ENCODE measurements around the gene PRSS1. TPM values are rescaled to one million over a fixed set of nuclear protein-coding genes. Genes with fewer than 3 reads are reported as not detected.
"Not testable (repeated sequence)": the region's sequence is repeated elsewhere in the genome, so short reads cannot be mapped to it uniquely, and the experiment has no call there.

Gene PRSS1
- total RNA-seq, 1 experiment from 2014 or later, result not detected

DNA sequence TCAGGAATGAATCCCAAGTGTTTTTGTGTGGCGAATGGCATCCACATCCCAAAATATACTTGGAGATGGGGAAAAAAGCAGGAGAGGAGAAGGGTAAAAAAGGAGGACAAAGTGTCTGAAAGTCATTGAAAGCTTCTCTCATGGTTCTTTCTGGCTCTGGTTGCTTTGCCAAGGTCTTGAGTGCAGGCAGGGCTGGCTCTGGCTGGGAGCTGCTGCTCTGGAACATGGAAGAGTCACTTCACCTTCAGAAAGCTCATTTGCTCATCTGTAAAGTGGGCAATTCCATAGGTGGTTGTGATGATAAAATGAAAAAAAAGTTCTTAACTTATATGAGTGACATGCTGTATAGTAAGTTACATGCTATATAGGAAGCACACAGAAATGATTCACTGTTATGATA lies 18.6 kb downstream of the PRSS1 start:
- no peaks in the 10 kb centered on the region for H3K9me3 ChIP-seq (ENCODE audit: low read depth, low read length, poor library complexity, severe bottlenecking)
- ChIA-PET CTCF (no interaction called here), POLR2A (ENCODE audit: low non-redundant PET) (no interaction called here)
- no TSS peak for BruUV-seq (replicated peaks)
- no peak for TF ChIP-seq EZH2 (IDR thresholded peaks at IDR 0.05; ENCODE audit: borderline replicate concordance, low read depth, low read length, poor library complexity, severe bottlenecking)
- TF ChIP-seq, protein P1, sequence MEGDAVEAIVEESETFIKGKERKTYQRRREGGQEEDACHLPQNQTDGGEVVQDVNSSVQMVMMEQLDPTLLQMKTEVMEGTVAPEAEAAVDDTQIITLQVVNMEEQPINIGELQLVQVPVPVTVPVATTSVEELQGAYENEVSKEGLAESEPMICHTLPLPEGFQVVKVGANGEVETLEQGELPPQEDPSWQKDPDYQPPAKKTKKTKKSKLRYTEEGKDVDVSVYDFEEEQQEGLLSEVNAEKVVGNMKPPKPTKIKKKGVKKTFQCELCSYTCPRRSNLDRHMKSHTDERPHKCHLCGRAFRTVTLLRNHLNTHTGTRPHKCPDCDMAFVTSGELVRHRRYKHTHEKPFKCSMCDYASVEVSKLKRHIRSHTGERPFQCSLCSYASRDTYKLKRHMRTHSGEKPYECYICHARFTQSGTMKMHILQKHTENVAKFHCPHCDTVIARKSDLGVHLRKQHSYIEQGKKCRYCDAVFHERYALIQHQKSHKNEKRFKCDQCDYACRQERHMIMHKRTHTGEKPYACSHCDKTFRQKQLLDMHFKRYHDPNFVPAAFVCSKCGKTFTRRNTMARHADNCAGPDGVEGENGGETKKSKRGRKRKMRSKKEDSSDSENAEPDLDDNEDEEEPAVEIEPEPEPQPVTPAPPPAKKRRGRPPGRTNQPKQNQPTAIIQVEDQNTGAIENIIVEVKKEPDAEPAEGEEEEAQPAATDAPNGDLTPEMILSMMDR (conservative IDR thresholded peaks at IDR 0.05; ENCODE audit: low read depth, low read length), result no peak
- H3K27ac ChIP-seq (ENCODE audit: low read depth, low read length, poor library complexity, severe bottlenecking), result no peak overlapping the region
- no peaks in the 10 kb centered on the region for H3K4me1 ChIP-seq (ENCODE audit: insufficient read depth, low read length, poor library complexity, severe bottlenecking)
- no peak overlapping the region for H3K4me3 ChIP-seq (ENCODE audit: low read depth, low read length, poor library complexity, severe bottlenecking)
- H3K36me3 ChIP-seq (ENCODE audit: insufficient read depth, low read length, poor library complexity, severe bottlenecking), result no peaks in the 10 kb centered on the region
- no peaks in the 10 kb centered on the region for H3K27me3 ChIP-seq (replicated peaks; ENCODE audit: insufficient read depth, low read depth, low read length, poor library complexity)
- DNase-seq (ENCODE audit: low spot score), result no peak
- intact Hi-C loops (cut with micrococcal nuclease; ENCODE audit: unreplicated experiment), result no loop called here

DNA sequence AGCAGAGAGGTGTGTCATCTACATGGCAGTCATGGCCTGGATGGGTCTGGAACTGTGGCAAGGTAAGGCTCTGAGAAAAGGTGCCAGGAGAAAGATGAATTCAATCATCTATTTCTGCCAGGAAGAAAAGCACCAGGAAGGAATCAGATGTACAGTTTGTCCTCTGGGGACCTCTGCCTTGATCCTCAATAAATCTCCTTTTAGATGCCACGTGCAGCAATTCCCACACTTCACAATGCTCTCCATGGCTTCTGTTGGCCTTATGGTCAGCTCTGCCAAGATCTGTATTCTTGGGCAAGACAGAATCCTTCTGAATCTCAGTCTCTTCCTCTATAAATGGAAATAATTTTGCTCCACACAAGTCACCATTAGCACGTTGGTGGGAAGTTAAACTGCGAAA lies 19.6 kb downstream of the PRSS1 start:
- H3K36me3 ChIP-seq (ENCODE audit: insufficient read depth, low read length, poor library complexity, severe bottlenecking); H3K27ac ChIP-seq (ENCODE audit: low read depth, low read length, poor library complexity, severe bottlenecking); intact Hi-C loops (cut with micrococcal nuclease; ENCODE audit: unreplicated experiment); H3K9me3 ChIP-seq (ENCODE audit: low read depth, low read length, poor library complexity, severe bottlenecking); H3K4me3 ChIP-seq (ENCODE audit: low read depth, low read length, poor library complexity, severe bottlenecking); H3K4me1 ChIP-seq (ENCODE audit: insufficient read depth, low read length, poor library complexity, severe bottlenecking); DNase-seq (ENCODE audit: low spot score); POLR2A ChIA-PET (ENCODE audit: low non-redundant PET); BruUV-seq (replicated peaks); H3K27me3 ChIP-seq (replicated peaks; ENCODE audit: insufficient read depth, low read depth, low read length, poor library complexity): not testable (repeated sequence)
- CTCF ChIA-PET, result interaction anchor here (1.6 kb wide), 1 partner anchor 14 kb away, joined by 3 read pairs; no protein-coding TSS in a partner anchor

DNA sequence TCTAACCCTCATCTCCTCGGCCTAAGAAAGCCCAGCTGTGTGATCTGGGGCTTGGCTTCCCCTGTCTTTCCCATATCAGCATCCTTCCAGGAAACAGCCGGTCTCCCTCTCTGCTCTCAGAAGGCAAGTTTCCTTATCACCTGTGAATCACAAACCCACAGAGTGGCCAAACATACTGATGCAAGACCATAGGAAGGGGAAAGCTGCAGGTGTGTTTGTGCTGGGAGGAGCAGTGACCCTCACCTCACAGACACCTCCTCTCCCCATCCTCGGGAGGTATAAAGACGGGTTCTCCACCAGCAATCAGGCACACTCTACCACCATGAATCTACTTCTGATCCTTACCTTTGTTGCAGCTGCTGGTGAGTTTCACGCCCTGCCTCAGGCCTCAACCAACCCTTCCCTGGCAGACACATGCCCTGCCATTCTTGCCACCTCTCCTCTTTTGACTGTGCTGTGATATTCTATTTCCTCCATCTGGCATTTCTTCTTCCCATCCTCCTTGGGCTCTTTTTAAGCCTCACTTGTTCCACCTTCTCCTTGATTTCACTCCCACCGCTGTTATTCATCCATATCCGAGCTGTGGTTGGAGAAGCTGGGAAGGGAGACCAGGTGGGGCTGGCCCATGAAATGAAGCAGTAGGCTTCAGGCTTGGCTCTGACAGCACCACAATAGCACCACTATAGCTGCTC lies 21.5 kb downstream of the PRSS1 start, which contains the start of gene PRSS2:
Gene PRSS2, plus strand, starts transcription at position 310 of the 692 bp plus-strand sequence. Its CDS starts 13 bp downstream, at position 323.
- no TSS peak for BruUV-seq (replicated peaks)
- Histone ChIP-seq H3K4me3 (ENCODE audit: low read depth, low read length, poor library complexity, severe bottlenecking) (no peak within 1 kb of the TSS), H3K9me3 (ENCODE audit: low read depth, low read length, poor library complexity, severe bottlenecking) (no peaks in the 10 kb centered on the region), H3K27ac (ENCODE audit: low read depth, low read length, poor library complexity, severe bottlenecking) (no peak within 1 kb of the TSS), H3K4me1 (ENCODE audit: insufficient read depth, low read length, poor library complexity, severe bottlenecking) (no peaks in the 10 kb centered on the region), H3K36me3 (ENCODE audit: insufficient read depth, low read length, poor library complexity, severe bottlenecking) (no peaks in the 10 kb centered on the region), H3K27me3 (replicated peaks; ENCODE audit: insufficient read depth, low read depth, low read length, poor library complexity) (peaks cover 6% of the 10 kb centered on the region)
- no peak for DNase-seq (ENCODE audit: low spot score)
- TF ChIP-seq, protein P1 (conservative IDR thresholded peaks at IDR 0.05; ENCODE audit: low read depth, low read length), result no peak
- TF ChIP-seq EZH2 (IDR thresholded peaks at IDR 0.05; ENCODE audit: borderline replicate concordance, low read depth, low read length, poor library complexity, severe bottlenecking), result no peak
- intact Hi-C loops (cut with micrococcal nuclease; ENCODE audit: unreplicated experiment), result no loop called here
- CTCF ChIA-PET, result no interaction called here
- POLR2A ChIA-PET (ENCODE audit: low non-redundant PET), result no interaction called here

DNA sequence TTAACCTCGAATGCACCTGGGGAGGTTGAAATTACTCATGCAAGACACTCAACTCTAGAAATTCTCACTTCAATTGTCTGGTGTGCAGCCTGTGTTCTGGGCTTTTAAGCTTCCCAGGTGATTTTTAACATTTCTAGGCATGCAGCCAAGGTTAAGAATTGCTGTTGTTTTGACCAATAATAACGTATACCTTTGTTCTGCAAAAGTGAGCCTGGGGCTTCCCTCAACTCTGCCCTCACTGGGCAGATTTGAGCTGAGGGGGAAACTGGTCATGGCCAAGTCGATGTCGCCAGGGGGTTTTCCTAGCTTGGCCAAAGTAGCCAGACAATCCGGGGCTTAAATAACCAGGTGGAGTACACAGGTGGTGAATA lies 22.1 kb downstream of the PRSS1 start:
- Histone ChIP-seq H3K27ac (ENCODE audit: low read depth, low read length, poor library complexity, severe bottlenecking) (no peak overlapping the region), H3K27me3 (replicated peaks; ENCODE audit: insufficient read depth, low read depth, low read length, poor library complexity) (peaks cover 6% of the 10 kb centered on the region), H3K9me3 (ENCODE audit: low read depth, low read length, poor library complexity, severe bottlenecking) (no peaks in the 10 kb centered on the region), H3K36me3 (ENCODE audit: insufficient read depth, low read length, poor library complexity, severe bottlenecking) (no peaks in the 10 kb centered on the region), H3K4me1 (ENCODE audit: insufficient read depth, low read length, poor library complexity, severe bottlenecking) (no peaks in the 10 kb centered on the region), H3K4me3 (ENCODE audit: low read depth, low read length, poor library complexity, severe bottlenecking) (no peak overlapping the region)
- BruUV-seq (replicated peaks), result no TSS peak
- ChIA-PET CTCF (no interaction called here), POLR2A (ENCODE audit: low non-redundant PET) (no interaction called here)
- no peak for DNase-seq (ENCODE audit: low spot score)
- intact Hi-C loops (cut with micrococcal nuclease; ENCODE audit: unreplicated experiment), result no loop called here
- TF ChIP-seq, protein P1 (conservative IDR thresholded peaks at IDR 0.05; ENCODE audit: low read depth, low read length), result no peak
- TF ChIP-seq EZH2 (IDR thresholded peaks at IDR 0.05; ENCODE audit: borderline replicate concordance, low read depth, low read length, poor library complexity, severe bottlenecking), result no peak

All from A673 (cell line).